Peyer's patch (tissue), 4 donors: ENCODE data around the gene CHCHD4.

Experiments used
- POLR2A ChIP-seq, 2 donors: fragments of 450-650 bp; IDR thresholded peaks; one replicate each; pipeline ENCODE4 v1.5.1; 2017; ENCODE audit warnings: antibody characterized with exemption in 2 of 2, mild to moderate bottlenecking in 2 of 2, moderate library complexity in 2 of 2
- TF ChIP-seq, protein P1 (sequence below), 6 experiments: fragments of 450-650 bp in 4 of 6; fragments of 200-600 bp in 2 of 6; sonication (generic) in 1 of 6; IDR thresholded peaks; one replicate each; pipeline ENCODE4 v1.5.1; 2017 to 2019; ENCODE audit warnings: antibody characterized with exemption in 6 of 6, mild to moderate bottlenecking in 3 of 6, moderate library complexity in 1 of 6

DNA sequence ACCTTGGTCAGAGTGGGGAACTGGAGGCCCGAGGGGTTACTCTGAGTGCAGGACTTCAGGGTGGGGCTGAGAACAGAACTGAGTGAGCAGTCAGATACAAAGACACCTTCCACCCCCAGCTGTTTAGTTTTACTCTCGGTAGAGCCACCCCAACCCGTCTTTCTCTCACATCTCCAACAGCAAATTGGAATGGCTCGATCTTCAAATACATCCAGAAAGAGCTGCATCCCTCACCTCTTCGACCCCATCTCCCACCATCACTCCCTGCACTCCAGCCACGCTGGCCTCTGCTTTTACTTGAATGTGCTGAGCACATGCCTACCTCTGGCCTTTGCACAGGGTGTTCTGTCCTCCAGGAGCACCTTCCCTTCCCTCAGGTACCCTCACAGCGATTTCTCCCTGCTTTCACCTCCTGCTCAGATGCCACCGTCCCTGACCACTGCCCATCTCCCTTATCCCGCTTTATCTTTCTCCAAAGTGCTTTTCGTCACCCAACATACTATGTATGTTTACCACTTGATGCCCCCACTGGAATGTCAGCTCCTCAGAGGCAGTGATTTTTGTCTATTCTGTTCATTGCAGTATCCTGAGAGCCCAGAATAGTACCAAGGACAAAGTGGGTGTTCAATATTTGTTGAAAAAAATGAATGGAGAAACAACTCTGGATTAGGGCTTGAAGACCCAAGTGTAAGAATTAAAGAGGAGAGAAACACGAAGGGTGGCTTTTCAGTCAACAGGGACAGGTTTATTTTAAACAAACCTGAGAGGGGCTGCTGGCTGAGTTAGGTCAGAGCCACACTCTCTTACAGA is 4.4 kb downstream of the CHCHD4 start:
- TF ChIP-seq, protein P1, sequence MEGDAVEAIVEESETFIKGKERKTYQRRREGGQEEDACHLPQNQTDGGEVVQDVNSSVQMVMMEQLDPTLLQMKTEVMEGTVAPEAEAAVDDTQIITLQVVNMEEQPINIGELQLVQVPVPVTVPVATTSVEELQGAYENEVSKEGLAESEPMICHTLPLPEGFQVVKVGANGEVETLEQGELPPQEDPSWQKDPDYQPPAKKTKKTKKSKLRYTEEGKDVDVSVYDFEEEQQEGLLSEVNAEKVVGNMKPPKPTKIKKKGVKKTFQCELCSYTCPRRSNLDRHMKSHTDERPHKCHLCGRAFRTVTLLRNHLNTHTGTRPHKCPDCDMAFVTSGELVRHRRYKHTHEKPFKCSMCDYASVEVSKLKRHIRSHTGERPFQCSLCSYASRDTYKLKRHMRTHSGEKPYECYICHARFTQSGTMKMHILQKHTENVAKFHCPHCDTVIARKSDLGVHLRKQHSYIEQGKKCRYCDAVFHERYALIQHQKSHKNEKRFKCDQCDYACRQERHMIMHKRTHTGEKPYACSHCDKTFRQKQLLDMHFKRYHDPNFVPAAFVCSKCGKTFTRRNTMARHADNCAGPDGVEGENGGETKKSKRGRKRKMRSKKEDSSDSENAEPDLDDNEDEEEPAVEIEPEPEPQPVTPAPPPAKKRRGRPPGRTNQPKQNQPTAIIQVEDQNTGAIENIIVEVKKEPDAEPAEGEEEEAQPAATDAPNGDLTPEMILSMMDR (IDR thresholded peaks at IDR 0.05): no peak
- TF ChIP-seq POLR2A (IDR thresholded peaks at IDR 0.05): no peak
